IPS-18c (cell line): ENCODE data around the gene IL1B.

Source experiments
- H3K4me3 ChIP-seq: 2 replicates; pipeline ENCODE4 v1.7.0; 2013; ENCODE audit warnings: low read depth, mild to moderate bottlenecking, low read length, moderate library complexity; ENCODE audit not compliant: insufficient read depth
- H3K9me3 ChIP-seq: one replicate; pipeline ENCODE4 v1.6.1; 2013; ENCODE audit warnings: mild to moderate bottlenecking, low read length, moderate library complexity; ENCODE audit not compliant: control insufficient read depth, insufficient read depth

The IL1B gene

GRCh38 chr2:112819081-112819480, 17.5 kb downstream of the IL1B start:
- H3K4me3 ChIP-seq, result no peak overlapping the region
- H3K9me3 ChIP-seq, result peaks cover 2% of the 10 kb centered on the region

- peaks cover 2% of the 10 kb centered on the region for H3K9me3 ChIP-seq
- H3K4me3 ChIP-seq, result no peak overlapping the region
Observed at GRCh38 chr2:112818094-112818902, 18.3 kb downstream of the IL1B start.

- no peak overlapping the region for H3K4me3 ChIP-seq
- H3K9me3 ChIP-seq, result peaks cover 2% of the 10 kb centered on the region
Observed at GRCh38 chr2:112817082-112817689, 19.4 kb downstream of the IL1B start.

- Histone ChIP-seq H3K4me3 (no peak overlapping the region), H3K9me3 (no peaks in the 10 kb centered on the region)
Observed at GRCh38 chr2:112814278-112814677, 22.3 kb downstream of the IL1B start.

GRCh38 chr2:112813280-112813966, 23.2 kb downstream of the IL1B start:
- no peaks in the 10 kb centered on the region for H3K9me3 ChIP-seq
- H3K4me3 ChIP-seq, result no peak overlapping the region

GRCh38 chr2:112812318-112813267, 24.0 kb downstream of the IL1B start:
- H3K4me3 ChIP-seq, result no peak overlapping the region
- H3K9me3 ChIP-seq, result no peaks in the 10 kb centered on the region

GRCh38 chr2:112811841-112812306, 24.7 kb downstream of the IL1B start:
- no peak overlapping the region for H3K4me3 ChIP-seq
- H3K9me3 ChIP-seq, result no peaks in the 10 kb centered on the region

- Histone ChIP-seq H3K4me3 (no peak overlapping the region), H3K9me3 (no peaks in the 10 kb centered on the region)
Observed at GRCh38 chr2:112811276-112811831, 25.2 kb downstream of the IL1B start.

GRCh38 chr2:112809112-112809511, 27.5 kb downstream of the IL1B start:
- Histone ChIP-seq H3K4me3 (no peak overlapping the region), H3K9me3 (no peaks in the 10 kb centered on the region)

GRCh38 chr2:112807233-112807807, 29.3 kb downstream of the IL1B start:
- no peak overlapping the region for H3K4me3 ChIP-seq
- H3K9me3 ChIP-seq, result no peaks in the 10 kb centered on the region

GRCh38 chr2:112805542-112805941, 31.0 kb downstream of the IL1B start:
- Histone ChIP-seq H3K9me3 (no peaks in the 10 kb centered on the region), H3K4me3 (no peak overlapping the region)

GRCh38 chr2:112803691-112804521, 32.7 kb downstream of the IL1B start:
- Histone ChIP-seq H3K4me3 (no peak overlapping the region), H3K9me3 (no peaks in the 10 kb centered on the region)

GRCh38 chr2:112800881-112801583, 35.5 kb downstream of the IL1B start:
- Histone ChIP-seq H3K4me3 (no peak overlapping the region), H3K9me3 (no peaks in the 10 kb centered on the region)

GRCh38 chr2:112798979-112799975, 37.3 kb downstream of the IL1B start:
- H3K9me3 ChIP-seq, result no peaks in the 10 kb centered on the region

More at GRCh38 chr2:112798979-112799975, 37.3 kb downstream of the IL1B start:
- H3K4me3 ChIP-seq, result no peak overlapping the region
